Thymus (tissue), 11 donors: ENCODE data around the gene PPP2R2B. TPM values are rescaled to one million over a fixed set of nuclear protein-coding genes. Genes with fewer than 3 reads are reported as not detected.

Experiments used
- DNase-seq, 9 donors: peaks; one replicate each; pipeline ENCODE4 v3.0.0-alpha.2; 2013; ENCODE audit warnings: low spot score in 9 of 9, low read depth in 6 of 9, missing footprints in 1 of 9
- H3K27ac ChIP-seq, 2 donors: one replicate each; pipeline ENCODE4 v1.5.1; 2013; ENCODE audit warnings: control low read depth in 1 of 2, low read depth in 1 of 2, low read length in 1 of 2, mild to moderate bottlenecking in 1 of 2, moderate library complexity in 1 of 2
- H3K27me3 ChIP-seq, 2 donors: one replicate each; pipeline ENCODE4 v1.5.1; 2013; ENCODE audit warnings: low read length in 1 of 2; ENCODE audit not compliant: control insufficient read depth in 2 of 2, insufficient read depth in 1 of 2
- H3K36me3 ChIP-seq, 2 donors: one replicate each; pipeline ENCODE4 v1.5.1; 2013; ENCODE audit warnings: low read length in 1 of 2, mild to moderate bottlenecking in 1 of 2, moderate library complexity in 1 of 2; ENCODE audit not compliant: control insufficient read depth in 2 of 2, insufficient read depth in 2 of 2
- H3K4me1 ChIP-seq, 2 donors: one replicate each; pipeline ENCODE4 v1.5.1; 2013; ENCODE audit warnings: low read length in 2 of 2; ENCODE audit not compliant: control insufficient read depth in 2 of 2, insufficient read depth in 2 of 2
- H3K4me3 ChIP-seq, 2 donors: one replicate each; pipeline ENCODE4 v1.5.1; 2013; ENCODE audit warnings: low read length in 2 of 2, control low read depth in 1 of 2, mild to moderate bottlenecking in 1 of 2
- H3K9me3 ChIP-seq, 2 donors: one replicate each; pipeline ENCODE4 v1.5.1; 2013; ENCODE audit warnings: low read length in 1 of 2, mild to moderate bottlenecking in 1 of 2; ENCODE audit not compliant: control insufficient read depth in 2 of 2, insufficient read depth in 1 of 2
- WGBS: extraction: QIAGEN DNeasy Blood & Tissue Kit; methylation state at CpG from one replicate; pipeline ENCODE4 v1.1.7; 2013; 5-methylcytosine and 5-hydroxymethylcytosine counted together
- polyA plus RNA-seq: library from polyadenylated mRNA; stranded (reverse); fragments of 200-250 nt; gene quantifications from one replicate; pipeline ENCODE4 v1.2.3, GENCODE V29; 2013
- total RNA-seq: library from RNA; stranded (reverse); fragments of 120-200 nt; gene quantifications from one replicate; pipeline ENCODE4 v1.2.4, GENCODE V29; 2013
- donor health status: healthy.

The PPP2R2B gene
- total and polyA plus RNA-seq, 2 donors: 1.9 to 3.2 TPM

- DNase-seq: no peak
- no peaks in the 10 kb centered on the region for H3K27me3 ChIP-seq
- no peaks in the 10 kb centered on the region for H3K36me3 ChIP-seq
- H3K9me3 ChIP-seq: no peaks in the 10 kb centered on the region
- H3K4me1 ChIP-seq: no peaks in the 10 kb centered on the region
- H3K4me3 ChIP-seq: no peak overlapping the region
- WGBS: 94% methylated on average over 2 of the region's 2 CpGs
- H3K27ac ChIP-seq: no peak overlapping the region
Observed at GRCh38 chr5:146818822-146819221, 59.7 kb downstream of the PPP2R2B start.

GRCh38 chr5:146817973-146818372, 60.6 kb downstream of the PPP2R2B start:
- 94% methylated on average over 4 of the region's 4 CpGs for WGBS
- Histone ChIP-seq H3K36me3 (no peaks in the 10 kb centered on the region), H3K9me3 (no peaks in the 10 kb centered on the region), H3K4me1 (no peaks in the 10 kb centered on the region), H3K4me3 (no peak overlapping the region), H3K27ac (no peak overlapping the region), H3K27me3 (no peaks in the 10 kb centered on the region)
- no peak for DNase-seq

GRCh38 chr5:146816775-146817387, 61.7 kb downstream of the PPP2R2B start:
- H3K36me3 ChIP-seq: no peaks in the 10 kb centered on the region

GRCh38 chr5:146815411-146815810, 63.1 kb downstream of the PPP2R2B start:
- WGBS: 95% methylated on average over 3 of the region's 3 CpGs
- no peak for DNase-seq

More at GRCh38 chr5:146816775-146817387, 61.7 kb downstream of the PPP2R2B start:
- H3K27ac ChIP-seq: no peak overlapping the region
- no peaks in the 10 kb centered on the region for H3K4me1 ChIP-seq
- H3K27me3 ChIP-seq: no peaks in the 10 kb centered on the region
- WGBS: 11% methylated on average over 1 of the region's 1 CpG
- H3K4me3 ChIP-seq: no peak overlapping the region
- H3K9me3 ChIP-seq: no peaks in the 10 kb centered on the region
- DNase-seq: no peak

GRCh38 chr5:146813346-146814157, 65.0 kb downstream of the PPP2R2B start:
- DNase-seq: no peak
- Histone ChIP-seq H3K4me3 (no peak overlapping the region), H3K27me3 (no peaks in the 10 kb centered on the region), H3K36me3 (no peaks in the 10 kb centered on the region), H3K4me1 (no peaks in the 10 kb centered on the region), H3K9me3 (no peaks in the 10 kb centered on the region), H3K27ac (no peak overlapping the region)
- WGBS: 73% methylated on average over 10 of the region's 10 CpGs

More at GRCh38 chr5:146815411-146815810, 63.1 kb downstream of the PPP2R2B start:
- H3K27ac ChIP-seq: no peak overlapping the region
- no peaks in the 10 kb centered on the region for H3K36me3 ChIP-seq
- no peaks in the 10 kb centered on the region for H3K27me3 ChIP-seq
- H3K4me3 ChIP-seq: no peak overlapping the region
- no peaks in the 10 kb centered on the region for H3K4me1 ChIP-seq
- no peaks in the 10 kb centered on the region for H3K9me3 ChIP-seq

- H3K27me3 ChIP-seq: no peaks in the 10 kb centered on the region
- H3K27ac ChIP-seq: no peak overlapping the region
- no peaks in the 10 kb centered on the region for H3K36me3 ChIP-seq
- WGBS: 98% methylated on average over 1 of the region's 1 CpG
- no peaks in the 10 kb centered on the region for H3K9me3 ChIP-seq
- no peak for DNase-seq
- H3K4me1 ChIP-seq: no peaks in the 10 kb centered on the region
- H3K4me3 ChIP-seq: no peak overlapping the region
Observed at GRCh38 chr5:146805081-146805480, 73.5 kb downstream of the PPP2R2B start.

GRCh38 chr5:146802945-146803522, 75.5 kb downstream of the PPP2R2B start:
- Histone ChIP-seq H3K4me1 (no peaks in the 10 kb centered on the region), H3K36me3 (no peaks in the 10 kb centered on the region), H3K4me3 (no peak overlapping the region), H3K9me3 (no peaks in the 10 kb centered on the region), H3K27ac (no peak overlapping the region), H3K27me3 (no peaks in the 10 kb centered on the region)
- 95% methylated on average over 3 of the region's 3 CpGs for WGBS
- no peak for DNase-seq

- no peaks in the 10 kb centered on the region for H3K9me3 ChIP-seq
- no peak for DNase-seq
- H3K4me3 ChIP-seq: no peak overlapping the region
- H3K36me3 ChIP-seq: no peaks in the 10 kb centered on the region
- WGBS: 93% methylated on average over 5 of the region's 5 CpGs
- H3K27me3 ChIP-seq: no peaks in the 10 kb centered on the region
- H3K4me1 ChIP-seq: no peaks in the 10 kb centered on the region
- H3K27ac ChIP-seq: no peak overlapping the region
Observed at GRCh38 chr5:146799671-146800070, 78.9 kb downstream of the PPP2R2B start.

GRCh38 chr5:146799231-146799630, 79.3 kb downstream of the PPP2R2B start:
- H3K4me1 ChIP-seq: no peaks in the 10 kb centered on the region
- no peaks in the 10 kb centered on the region for H3K27me3 ChIP-seq
- H3K27ac ChIP-seq: no peak overlapping the region
- DNase-seq: no peak
- WGBS: 90% methylated on average over 1 of the region's 1 CpG
- H3K4me3 ChIP-seq: no peak overlapping the region
- H3K9me3 ChIP-seq: no peaks in the 10 kb centered on the region
- no peaks in the 10 kb centered on the region for H3K36me3 ChIP-seq
